H1 (cell line): Measurements from ENCODE around the gene RASAL2. TPM values are rescaled to one million over a fixed set of nuclear protein-coding genes. Genes with fewer than 3 reads are reported as not detected.

Source experiments
- ATF2 ChIP-seq: IDR thresholded peaks from 2 replicates; pipeline ENCODE4 v1.6.1; 2012; ENCODE audit warnings: low read length, inconsistent platforms
- EP300 ChIP-seq, 2 experiments: IDR thresholded peaks; 1 replicate in 1 of 2; 2 replicates in 1 of 2; pipeline ENCODE4 v1.6.1; 2011 to 2012; ENCODE audit warnings: low read depth in 2 of 2, low read length in 2 of 2, mild to moderate bottlenecking in 2 of 2, borderline replicate concordance in 1 of 2, inconsistent platforms in 1 of 2, moderate library complexity in 1 of 2
- KDM5A ChIP-seq: fragments of 200-600 bp; IDR thresholded peaks from 2 replicates; pipeline ENCODE4 v1.7.1; 2012; ENCODE audit warnings: mild to moderate bottlenecking, low read length, inconsistent platforms, mixed read lengths
- PHF8 ChIP-seq: fragments of 200-600 bp; sonication (generic); conservative IDR thresholded peaks from 2 replicates; pipeline ENCODE4 v1.7.1; 2012; ENCODE audit warnings: low read depth, mild to moderate bottlenecking, inconsistent platforms, low read length, moderate library complexity
- SIN3A ChIP-seq, 2 experiments: IDR thresholded peaks in 1 of 2; conservative IDR thresholded peaks in 1 of 2; 2 replicates each; pipeline ENCODE4 v1.6.1; 2011 to 2012; ENCODE audit warnings: low read length in 2 of 2, improper control_type of control experiment in 1 of 2, low read depth in 1 of 2, mild to moderate bottlenecking in 1 of 2
- polyA plus RNA-seq, 7 experiments: library from polyadenylated mRNA; depleted of rRNA in 3 of 7; stranded (reverse) in 5 of 7; unstranded in 2 of 7; fragments of >200 nt in 5 of 7; fragments of 200-250 nt in 2 of 7; gene quantifications; 1 replicate in 5 of 7; 2 replicates in 1 of 7; 4 replicates in 1 of 7; pipeline versions ENCODE4 v1.2.1 to v1.2.3, GENCODE V29; 2011 to 2013; ENCODE audit warnings: missing spikeins in 2 of 7, mixed read lengths in 2 of 7
- total RNA-seq: library from RNA; stranded (reverse); fragmentation: NEBNext Ultra II Directional; extraction: Animal tissue kit (Norgen Biotek cat#: 25700); gene quantifications from 2 replicates; pipeline ENCODE4 v1.2.1, GENCODE V29; 2021

The RASAL2 gene
- total and polyA plus RNA-seq, 2 of the 8 experiments (the other 6 are each of a cell fraction or from before 2014, with no cell fraction given): 15.9 to 32.5 TPM

DNA sequence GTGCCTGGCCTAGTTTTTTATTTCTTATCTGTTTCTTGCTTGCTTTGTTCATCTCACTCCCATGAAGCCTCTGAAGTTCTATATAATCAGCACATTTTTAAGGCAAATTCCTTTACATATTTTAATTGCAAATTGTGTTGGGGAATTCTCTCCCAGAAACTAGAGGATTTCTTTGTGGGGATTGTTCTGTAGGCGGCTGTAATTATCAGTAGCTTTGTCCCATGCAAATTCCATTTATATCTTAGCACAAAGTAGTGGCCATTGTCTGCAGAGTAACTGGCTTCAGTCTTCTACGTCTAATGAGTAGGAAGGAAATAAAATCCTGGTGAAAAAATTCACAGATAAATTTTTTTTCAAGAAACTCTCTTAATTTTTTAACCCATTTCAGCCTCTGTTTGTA lies 367.2 kb downstream of the RASAL2 start (continued):
- TF ChIP-seq EP300 (IDR thresholded peaks at IDR 0.05; ENCODE audit: borderline replicate concordance in 1 of 2, low read depth in 2 of 2, low read length in 2 of 2) (no peak), SIN3A (conservative IDR thresholded peaks at IDR 0.05 in 1 of 2, IDR thresholded peaks at IDR 0.05 in 1 of 2; ENCODE audit: low read depth in 1 of 2, low read length in 2 of 2) (no peak), ATF2 (no peak), PHF8 (no peak), KDM5A (no peak)
